Right lobe of liver (tissue), 6 donors: Measurements from ENCODE around the gene ITGA7. TPM values are rescaled to one million over a fixed set of nuclear protein-coding genes. Genes with fewer than 3 reads are reported as not detected.

Experiments used
- ATAC-seq, 4 donors: fragments of 200-7000 bp; cut with Tn5 transposase; one replicate each; pipeline ENCODE4 v1.9.1; 2020; ENCODE audit warnings: mild to moderate bottlenecking in 4 of 4, moderate library complexity in 4 of 4
- DNase-seq, 3 donors: peaks; one replicate each; pipeline ENCODE4 v3.0.0-alpha.2; 2020
- H3K27ac ChIP-seq, 3 donors: fragments of 200-600 bp; one replicate each; pipeline ENCODE4 v1.8.0; 2022
- H3K27me3 ChIP-seq, 2 donors: fragments of 200-600 bp; one replicate each; pipeline ENCODE4 v1.8.0; 2022
- H3K36me3 ChIP-seq, 4 donors: fragments of 200-600 bp; sonication (generic) in 1 of 4; one replicate each; pipeline versions ENCODE4 v1.5.1 to v1.8.0; 2017 to 2022; ENCODE audit warnings: control low read depth in 1 of 4
- H3K4me1 ChIP-seq, 4 donors: fragments of 200-600 bp; sonication (generic) in 1 of 4; one replicate each; pipeline versions ENCODE4 v1.5.1 to v1.8.0; 2017 to 2022; ENCODE audit warnings: control low read depth in 1 of 4
- H3K4me3 ChIP-seq, 3 donors: fragments of 200-600 bp; one replicate each; pipeline ENCODE4 v1.8.0; 2022
- H3K9me3 ChIP-seq, 4 donors: fragments of 200-600 bp; sonication (generic) in 1 of 4; one replicate each; pipeline versions ENCODE4 v1.5.1 to v1.8.0; 2017 to 2022; ENCODE audit warnings: control low read depth in 1 of 4
- POLR2A ChIP-seq: fragments of 450-650 bp; IDR thresholded peaks from one replicate; pipeline ENCODE4 v1.6.1; 2017; ENCODE audit warnings: antibody characterized with exemption, mild to moderate bottlenecking
- WGBS: methylation state at CpG from one replicate; pipeline ENCODE4 v1.1.6; 2018; ENCODE audit warnings: low coverage, low lambda C conversion rate; ENCODE audit not compliant: insufficient coverage; ENCODE audit errors: missing lambda C conversion rate; 5-methylcytosine and 5-hydroxymethylcytosine counted together
- intact Hi-C, 2 donors: fragments of 100-400 bp; cut with DNase I; formaldehyde crosslinking; loops; one replicate each; pipeline versions ENCODE4 v1.11.2 to v1.14.1; 2022
- total RNA-seq, 6 experiments: library from RNA; depleted of rRNA in 2 of 6; stranded (reverse); fragments of >200 nt in 2 of 6; fragmentation: NEBNext Ultra II Directional in 3 of 6; extraction: Animal tissue kit (Norgen Biotek cat#: 25700) in 3 of 6; gene quantifications; one replicate each; pipeline versions ENCODE4 v1.1.0 to v1.2.4, GENCODE V29; 2016 to 2023
- TF ChIP-seq, protein P1 (sequence below), 4 donors: fragments of 200-600 bp in 3 of 4; fragments of 450-650 bp in 1 of 4; IDR thresholded peaks; one replicate each; pipeline versions ENCODE4 v1.5.1 to v1.8.0; 2016 to 2022; ENCODE audit warnings: antibody characterized with exemption in 4 of 4, mild to moderate bottlenecking in 2 of 4
- donor health status: DM: no; HTN: yes; CAD: no.
- donor health status: DM: no; HTN: no; CAD: no.
- donor health status: DM: no; HTN: no; CAD: no.
- donor health status: DM: no; HTN: yes; CAD: no.
- donor health status: DM: no; HTN: yes; CAD: no.

The ITGA7 gene
- total RNA-seq, 6 experiments from 2014 or later: 3.1 to 20.1 (median 8.3) TPM

DNA sequence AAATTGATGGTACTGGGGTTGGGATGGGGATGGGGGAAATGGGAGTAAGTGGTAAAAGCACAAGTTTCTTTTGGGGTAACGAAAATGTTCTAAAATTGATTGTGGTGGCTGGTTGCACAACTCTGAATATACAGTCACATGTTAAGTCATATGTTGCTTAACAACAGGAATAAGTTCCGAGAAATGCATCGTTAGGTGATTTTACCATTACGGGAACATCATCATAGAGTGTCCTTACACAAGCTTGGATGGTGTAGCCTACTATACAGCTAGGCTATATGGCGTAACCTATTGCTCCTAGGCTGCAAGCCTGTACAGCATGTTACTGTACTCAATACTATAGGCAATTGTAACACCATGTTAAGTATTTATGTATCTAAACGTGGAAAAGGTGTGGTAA, 31.0 kb downstream of the ITGA7 start:
- Histone ChIP-seq H3K4me1 (no peaks in the 10 kb centered on the region), H3K36me3 (no peaks in the 10 kb centered on the region), H3K4me3 (no peak overlapping the region), H3K27me3 (no peaks in the 10 kb centered on the region), H3K27ac (peak overlapping the region in 1 of 3 donors; percentile 7), H3K9me3 (no peaks in the 10 kb centered on the region)
- intact Hi-C loops: no loop called here
- TF ChIP-seq, protein P1, sequence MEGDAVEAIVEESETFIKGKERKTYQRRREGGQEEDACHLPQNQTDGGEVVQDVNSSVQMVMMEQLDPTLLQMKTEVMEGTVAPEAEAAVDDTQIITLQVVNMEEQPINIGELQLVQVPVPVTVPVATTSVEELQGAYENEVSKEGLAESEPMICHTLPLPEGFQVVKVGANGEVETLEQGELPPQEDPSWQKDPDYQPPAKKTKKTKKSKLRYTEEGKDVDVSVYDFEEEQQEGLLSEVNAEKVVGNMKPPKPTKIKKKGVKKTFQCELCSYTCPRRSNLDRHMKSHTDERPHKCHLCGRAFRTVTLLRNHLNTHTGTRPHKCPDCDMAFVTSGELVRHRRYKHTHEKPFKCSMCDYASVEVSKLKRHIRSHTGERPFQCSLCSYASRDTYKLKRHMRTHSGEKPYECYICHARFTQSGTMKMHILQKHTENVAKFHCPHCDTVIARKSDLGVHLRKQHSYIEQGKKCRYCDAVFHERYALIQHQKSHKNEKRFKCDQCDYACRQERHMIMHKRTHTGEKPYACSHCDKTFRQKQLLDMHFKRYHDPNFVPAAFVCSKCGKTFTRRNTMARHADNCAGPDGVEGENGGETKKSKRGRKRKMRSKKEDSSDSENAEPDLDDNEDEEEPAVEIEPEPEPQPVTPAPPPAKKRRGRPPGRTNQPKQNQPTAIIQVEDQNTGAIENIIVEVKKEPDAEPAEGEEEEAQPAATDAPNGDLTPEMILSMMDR (IDR thresholded peaks at IDR 0.05): no peak
- TF ChIP-seq POLR2A: no peak
- WGBS: 29% methylated on average over 6 of the region's 6 CpGs
- ATAC-seq (peak in 1 of 4 donors; percentile 18), DNase-seq (peak in 1 of 3 donors; percentile 8)

DNA sequence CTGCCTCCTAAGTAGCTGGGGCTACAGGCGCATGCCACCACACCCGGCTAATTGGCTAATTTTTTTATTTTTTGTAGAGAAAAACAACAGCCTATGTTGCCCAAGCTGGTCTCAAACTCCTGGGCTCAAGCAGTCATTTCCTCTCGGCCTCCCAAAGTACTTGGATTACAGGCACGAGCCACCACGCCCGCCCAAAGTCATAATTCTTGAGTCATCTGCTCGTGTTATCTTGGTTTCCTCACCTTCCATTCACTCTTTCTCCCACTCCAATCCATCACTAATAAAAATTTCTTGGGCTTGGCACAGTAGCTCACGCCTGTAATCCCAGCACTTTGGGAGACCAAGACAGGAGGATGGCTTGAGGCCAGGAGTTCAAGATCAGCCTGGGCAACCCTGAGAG, 32.0 kb downstream of the ITGA7 start:
- peak in 2 of 4 donors; percentile 7 to 17 for ATAC-seq
- H3K27me3 ChIP-seq: no peaks in the 10 kb centered on the region
- intact Hi-C loops: no loop called here
- H3K4me1 ChIP-seq: no peaks in the 10 kb centered on the region
- TF ChIP-seq POLR2A: no peak
- TF ChIP-seq, protein P1 (IDR thresholded peaks at IDR 0.05): no peak
- DNase-seq: peak in 1 of 3 donors; percentile 22
- no peaks in the 10 kb centered on the region for H3K9me3 ChIP-seq
- no peaks in the 10 kb centered on the region for H3K36me3 ChIP-seq
- H3K27ac ChIP-seq: no peak overlapping the region
- H3K4me3 ChIP-seq: no peak overlapping the region
- 69% methylated on average over 7 of the region's 8 CpGs for WGBS

DNA sequence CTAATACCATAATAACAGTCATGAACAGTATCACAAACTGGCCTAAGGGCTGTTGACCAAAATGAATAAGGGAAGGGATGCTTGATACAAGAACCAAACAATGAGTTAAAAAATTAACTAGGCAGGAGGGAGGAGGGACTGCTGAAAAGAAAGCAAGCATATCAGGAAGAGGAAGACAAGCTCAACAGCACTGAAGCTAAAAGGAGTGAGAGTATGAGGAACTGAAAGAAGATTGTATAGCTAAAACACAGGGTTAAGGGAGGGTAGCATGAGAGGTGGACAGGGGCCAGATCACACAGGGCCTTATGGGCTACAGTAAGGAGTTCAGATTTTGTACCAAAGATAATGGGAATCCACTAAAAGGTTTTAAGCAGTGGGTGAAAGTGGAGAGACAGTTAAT, 34.1 kb downstream of the ITGA7 start:
- intact Hi-C loops: no loop called here
- no peaks in the 10 kb centered on the region for H3K36me3 ChIP-seq
- no peak overlapping the region for H3K27ac ChIP-seq
- H3K27me3 ChIP-seq: no peaks in the 10 kb centered on the region
- DNase-seq (peak in 1 of 3 donors; percentile 31), ATAC-seq (peak; percentile 42 to 78 (median 58))
- no peaks in the 10 kb centered on the region for H3K4me1 ChIP-seq
- H3K9me3 ChIP-seq: no peaks in the 10 kb centered on the region
- H3K4me3 ChIP-seq: no peak overlapping the region
- TF ChIP-seq, protein P1 (IDR thresholded peaks at IDR 0.05): no peak
- no peak for TF ChIP-seq POLR2A

DNA sequence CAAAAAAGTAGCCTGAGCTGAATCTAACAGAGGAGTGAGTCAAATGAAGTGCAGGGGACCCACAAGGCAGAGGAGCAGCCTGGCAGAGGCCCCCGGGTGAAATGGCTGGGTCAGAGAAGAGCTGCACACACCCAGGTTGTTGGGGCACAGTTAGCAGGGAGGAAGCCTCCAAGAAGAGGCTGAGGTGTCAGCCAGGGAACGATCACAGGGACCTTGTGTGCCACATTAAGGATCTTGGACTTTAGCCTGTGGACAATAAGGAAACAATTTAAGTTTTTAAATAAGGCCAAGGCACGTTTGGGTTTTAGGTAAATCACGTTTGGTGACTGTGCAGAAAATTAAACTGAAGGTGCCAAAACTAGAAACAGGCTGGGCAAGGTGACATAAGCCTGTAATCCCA, 36.0 kb downstream of the ITGA7 start:
- Histone ChIP-seq H3K27ac (no peak overlapping the region), H3K4me1 (no peaks in the 10 kb centered on the region), H3K36me3 (no peaks in the 10 kb centered on the region), H3K4me3 (no peak overlapping the region), H3K9me3 (no peaks in the 10 kb centered on the region), H3K27me3 (no peaks in the 10 kb centered on the region)
- TF ChIP-seq POLR2A: no peak
- TF ChIP-seq, protein P1 (IDR thresholded peaks at IDR 0.05): no peak
- ATAC-seq: no peak
- intact Hi-C loops: no loop called here
- peak in 1 of 3 donors; percentile 31 for DNase-seq
- 38% methylated on average over 4 of the region's 4 CpGs for WGBS

DNA sequence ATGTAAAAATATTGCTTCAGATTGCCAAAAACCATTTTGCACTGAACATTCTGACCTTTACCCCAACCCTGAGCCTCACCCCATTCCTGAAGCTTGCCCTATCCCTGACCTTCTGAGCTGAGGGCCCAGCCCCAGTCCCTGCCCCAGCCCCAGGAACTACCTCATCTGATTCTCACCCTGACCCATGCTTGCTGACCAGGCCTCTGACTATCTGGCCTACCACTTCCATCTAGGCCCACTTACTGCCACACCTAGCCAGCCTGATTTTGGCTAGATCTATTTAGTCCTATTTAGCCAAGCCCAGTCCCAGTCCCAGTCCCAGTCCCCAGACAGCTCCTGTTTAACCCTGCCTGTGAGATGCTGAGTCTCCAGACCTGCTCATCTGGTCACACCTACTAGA, 37.4 kb downstream of the ITGA7 start:
- TF ChIP-seq POLR2A: no peak
- TF ChIP-seq, protein P1 (IDR thresholded peaks at IDR 0.05): no peak
- DNase-seq (peak in 1 of 3 donors; percentile 26), ATAC-seq (peak in 3 of 4 donors; percentile 18 to 57 (median 34))
- Histone ChIP-seq H3K4me1 (no peaks in the 10 kb centered on the region), H3K36me3 (no peaks in the 10 kb centered on the region), H3K4me3 (no peak overlapping the region), H3K27me3 (no peaks in the 10 kb centered on the region), H3K27ac (no peak overlapping the region), H3K9me3 (no peaks in the 10 kb centered on the region)
- intact Hi-C loops: no loop called here
